GM18519 (cell line): ENCODE measurements around the gene FBXL7.

ENCODE experiments used
- ATAC-seq: cut with Tn5 transposase; IDR thresholded peaks from one replicate; pipeline ENCODE4 v1.9.1; 2021; ENCODE audit warnings: mild to moderate bottlenecking, moderate library complexity; ENCODE audit not compliant: unreplicated experiment, low FRiP score

FBXL7 gene

DNA sequence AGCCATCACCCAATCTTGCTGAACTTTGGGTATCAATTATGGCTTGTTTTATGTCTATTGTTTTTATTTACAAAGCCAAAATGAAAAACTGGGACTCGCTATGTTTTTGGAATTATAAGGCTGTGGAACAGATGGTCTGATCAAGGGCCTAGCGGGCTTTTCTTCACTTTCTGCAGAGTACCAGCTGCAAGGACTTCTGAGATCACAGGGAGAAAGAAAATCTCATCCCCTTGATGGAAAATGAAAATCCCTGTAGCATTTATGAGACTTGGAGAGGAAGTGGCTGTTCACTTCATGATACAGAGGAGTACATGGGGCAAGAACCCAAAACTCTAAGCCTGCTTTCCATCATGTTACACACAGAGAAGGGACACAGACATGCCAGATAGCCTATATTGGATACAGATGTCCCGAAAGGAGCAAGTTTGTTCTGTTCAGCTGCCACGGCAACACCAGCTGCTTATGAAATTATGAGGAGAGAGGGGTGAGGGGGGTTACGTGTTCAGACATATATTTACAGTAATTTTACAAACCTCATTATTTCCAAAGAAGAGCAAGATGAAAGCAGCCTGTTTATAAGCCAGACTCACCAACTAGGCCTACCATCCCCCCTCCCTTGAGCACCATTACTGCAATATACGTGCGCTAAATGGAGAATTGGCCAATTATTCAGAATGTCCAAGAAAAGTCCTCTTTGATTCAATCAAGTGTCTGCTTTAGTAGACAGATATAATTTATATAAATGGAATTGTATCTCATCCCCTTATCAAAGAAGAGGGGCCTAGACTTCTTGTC lies 459.6 kb downstream of the FBXL7 start:
- ATAC-seq = no peak

- no peak for ATAC-seq
Observed at GRCh38 chr5:15966066-15966640, 466.2 kb downstream of the FBXL7 start.

DNA sequence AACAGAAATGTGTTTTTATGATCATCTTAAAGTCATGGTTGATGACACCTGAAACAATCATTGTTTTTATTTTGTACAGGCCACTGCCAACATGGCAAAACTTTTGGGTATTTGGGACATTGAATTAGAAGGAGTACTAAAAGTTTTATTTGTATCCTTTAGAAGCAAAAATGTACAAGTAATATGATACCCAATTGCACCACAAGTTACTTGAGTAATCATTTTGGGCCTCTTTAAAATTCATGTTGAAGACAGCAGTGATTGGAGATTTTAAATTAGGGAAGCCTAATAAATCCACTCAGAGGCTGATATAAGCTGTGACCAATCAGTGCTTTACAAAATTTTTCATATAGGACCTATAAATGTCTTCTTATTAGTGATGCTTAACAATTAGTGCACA lies 466.7 kb downstream of the FBXL7 start:
- no peak for ATAC-seq

- no peak for ATAC-seq
Observed at GRCh38 chr5:15968993-15969392, 469.0 kb downstream of the FBXL7 start.

DNA sequence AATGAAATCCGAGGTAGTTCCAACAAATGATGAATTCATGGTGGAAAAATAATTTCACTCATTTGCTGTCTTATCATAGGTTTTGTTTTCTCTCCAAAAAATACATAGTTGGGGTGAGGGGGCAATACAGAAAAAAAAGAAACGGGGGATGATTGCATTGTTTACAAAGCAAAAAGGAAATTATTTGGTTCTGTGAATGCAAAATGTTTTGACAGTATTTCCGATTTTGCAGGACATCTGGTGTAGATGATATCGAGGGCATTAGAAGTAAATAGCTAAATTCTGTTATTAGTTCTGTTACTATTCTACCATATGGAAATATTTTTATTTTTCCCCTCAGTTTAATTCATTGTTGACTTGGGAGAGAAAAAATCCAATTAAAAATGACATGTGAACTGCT lies 477.9 kb downstream of the FBXL7 start:
- no peak for ATAC-seq

DNA sequence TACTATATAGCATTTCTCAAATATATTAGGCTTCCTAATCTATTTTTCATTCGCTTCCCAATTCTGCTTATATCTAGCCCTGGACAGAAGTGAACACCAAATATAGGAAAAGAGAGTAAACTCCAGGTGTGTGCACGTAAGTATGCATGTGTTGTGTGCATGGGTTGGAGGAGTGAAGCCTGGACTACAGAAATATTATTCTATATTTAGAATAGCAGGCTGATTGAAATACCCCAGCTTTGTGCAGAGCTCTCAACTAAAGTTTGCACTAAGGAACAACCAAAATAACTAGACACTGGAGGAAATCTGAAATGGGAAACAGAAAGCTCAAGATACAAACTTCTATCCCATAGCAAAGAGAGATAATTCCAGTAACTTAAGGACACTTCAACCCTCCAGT lies 480.9 kb downstream of the FBXL7 start:
- ATAC-seq = no peak

- ATAC-seq = no peak
Observed at GRCh38 chr5:15983392-15983791, 483.4 kb downstream of the FBXL7 start.
